Transverse colon (tissue), 4 donors: Measurements from ENCODE around the gene TMEM143.

Experiments used
- EP300 ChIP-seq: sonication (generic); formaldehyde crosslinking; IDR thresholded peaks from one replicate; pipeline ENCODE4 v1.6.1; 2017; ENCODE audit warnings: antibody characterized with exemption, low read depth
- POLR2A ChIP-seq: fragments of 450-650 bp; IDR thresholded peaks from one replicate; pipeline ENCODE4 v1.6.1; 2016; ENCODE audit warnings: antibody characterized with exemption, mild to moderate bottlenecking, moderate library complexity
- POLR2AphosphoS5 ChIP-seq, 3 donors: sonication (generic); formaldehyde crosslinking; IDR thresholded peaks; one replicate each; pipeline ENCODE4 v1.6.1; 2016; ENCODE audit warnings: antibody characterized with exemption in 3 of 3
- TF ChIP-seq, protein P1 (sequence below), 5 experiments: fragments of 200-600 bp in 3 of 5; fragments of 450-650 bp in 2 of 5; sonication (generic) in 3 of 5; IDR thresholded peaks; 1 replicate in 2 of 5; 2 replicates in 3 of 5; pipeline ENCODE4 v1.5.1; 2016 to 2017; ENCODE audit warnings: antibody characterized with exemption in 5 of 5, inconsistent platforms in 3 of 5, mild to moderate bottlenecking in 2 of 5, moderate library complexity in 1 of 5

- TF ChIP-seq, protein P1, sequence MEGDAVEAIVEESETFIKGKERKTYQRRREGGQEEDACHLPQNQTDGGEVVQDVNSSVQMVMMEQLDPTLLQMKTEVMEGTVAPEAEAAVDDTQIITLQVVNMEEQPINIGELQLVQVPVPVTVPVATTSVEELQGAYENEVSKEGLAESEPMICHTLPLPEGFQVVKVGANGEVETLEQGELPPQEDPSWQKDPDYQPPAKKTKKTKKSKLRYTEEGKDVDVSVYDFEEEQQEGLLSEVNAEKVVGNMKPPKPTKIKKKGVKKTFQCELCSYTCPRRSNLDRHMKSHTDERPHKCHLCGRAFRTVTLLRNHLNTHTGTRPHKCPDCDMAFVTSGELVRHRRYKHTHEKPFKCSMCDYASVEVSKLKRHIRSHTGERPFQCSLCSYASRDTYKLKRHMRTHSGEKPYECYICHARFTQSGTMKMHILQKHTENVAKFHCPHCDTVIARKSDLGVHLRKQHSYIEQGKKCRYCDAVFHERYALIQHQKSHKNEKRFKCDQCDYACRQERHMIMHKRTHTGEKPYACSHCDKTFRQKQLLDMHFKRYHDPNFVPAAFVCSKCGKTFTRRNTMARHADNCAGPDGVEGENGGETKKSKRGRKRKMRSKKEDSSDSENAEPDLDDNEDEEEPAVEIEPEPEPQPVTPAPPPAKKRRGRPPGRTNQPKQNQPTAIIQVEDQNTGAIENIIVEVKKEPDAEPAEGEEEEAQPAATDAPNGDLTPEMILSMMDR (IDR thresholded peaks at IDR 0.05): no peak
- TF ChIP-seq POLR2A (no peak), EP300 (no peak), POLR2AphosphoS5 (IDR thresholded peaks at IDR 0.05) (no peak)
Measured at GRCh38 chr19:48342414-48342738, 21.4 kb downstream of the TMEM143 start.
